ENCODE data around the gene C5orf52. TPM values are rescaled to one million over a fixed set of nuclear protein-coding genes. Genes with fewer than 3 reads are reported as not detected.
"Not testable (repeated sequence)": the region's sequence is repeated elsewhere in the genome, so short reads cannot be mapped to it uniquely, and the experiment has no call there.

C5orf52 gene
- total and polyA plus RNA-seq, 2 donors (not counting 1 experiment from before 2014, with no cell fraction given), result not detected

DNA sequence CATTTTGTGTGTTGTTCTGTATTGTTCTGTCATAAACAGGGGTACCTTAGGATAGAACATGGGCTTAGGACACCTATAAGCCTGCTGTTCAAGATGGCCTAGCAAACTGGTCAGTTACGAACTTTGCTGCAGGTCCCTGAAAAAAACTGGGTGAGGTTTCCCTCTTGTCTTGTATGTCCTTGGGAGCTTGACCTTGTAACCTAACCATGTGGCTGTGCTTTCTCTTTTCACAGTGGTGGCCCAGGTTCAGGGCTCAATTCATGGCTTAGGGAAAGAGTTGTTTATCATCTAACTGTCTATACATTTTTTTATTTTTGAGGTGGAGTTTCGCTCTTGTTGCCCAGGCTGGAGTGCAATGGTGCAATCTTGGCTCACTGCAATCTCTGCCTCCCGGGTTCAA is 24.8 kb downstream of the C5orf52 start:
- H4K20me1 ChIP-seq (ENCODE audit: control insufficient read depth, extremely low read depth, insufficient read depth, low read length); H3K9me3 ChIP-seq (ENCODE audit: control insufficient read depth, insufficient read depth, low read depth, low read length); H3K79me2 ChIP-seq (ENCODE audit: control insufficient read depth, insufficient read depth, low read length); H3K27me3 ChIP-seq (ENCODE audit: control insufficient read depth, insufficient read depth, low read length); H3K4me2 ChIP-seq (ENCODE audit: extremely low read depth, insufficient read depth, low read length); H3K4me1 ChIP-seq (ENCODE audit: control insufficient read depth, extremely low read depth, insufficient read depth, low read length); H3K27ac ChIP-seq (ENCODE audit: insufficient read depth, low read length); H3K4me3 ChIP-seq (replicated peaks in 1 of 4; ENCODE audit: control extremely low read depth in 1 of 4, insufficient read depth in 1 of 4, low read depth in 3 of 4, low read length in 4 of 4); H2AFZ ChIP-seq (ENCODE audit: low read length); DNase-seq (ENCODE audit: low read depth in 2 of 2); H3K9ac ChIP-seq (ENCODE audit: insufficient read depth, low read length); H3K36me3 ChIP-seq (ENCODE audit: control insufficient read depth, insufficient read depth, low read length): not testable (repeated sequence)

GRCh38 chr5:157698674-157699073 is 27.3 kb downstream of the C5orf52 start:
- H3K9ac ChIP-seq (ENCODE audit: insufficient read depth, low read length); H3K9me3 ChIP-seq (ENCODE audit: control insufficient read depth, insufficient read depth, low read depth, low read length); H4K20me1 ChIP-seq (ENCODE audit: control insufficient read depth, extremely low read depth, insufficient read depth, low read length); DNase-seq (ENCODE audit: low read depth in 2 of 2); H3K27ac ChIP-seq (ENCODE audit: insufficient read depth, low read length); H3K79me2 ChIP-seq (ENCODE audit: control insufficient read depth, insufficient read depth, low read length); H3K27me3 ChIP-seq (ENCODE audit: control insufficient read depth, insufficient read depth, low read length); H2AFZ ChIP-seq (ENCODE audit: low read length); H3K4me1 ChIP-seq (ENCODE audit: control insufficient read depth, extremely low read depth, insufficient read depth, low read length); H3K4me2 ChIP-seq (ENCODE audit: extremely low read depth, insufficient read depth, low read length); H3K36me3 ChIP-seq (ENCODE audit: control insufficient read depth, insufficient read depth, low read length); H3K4me3 ChIP-seq (replicated peaks in 1 of 4; ENCODE audit: control extremely low read depth in 1 of 4, insufficient read depth in 1 of 4, low read depth in 3 of 4, low read length in 4 of 4): not testable (repeated sequence)

DNA sequence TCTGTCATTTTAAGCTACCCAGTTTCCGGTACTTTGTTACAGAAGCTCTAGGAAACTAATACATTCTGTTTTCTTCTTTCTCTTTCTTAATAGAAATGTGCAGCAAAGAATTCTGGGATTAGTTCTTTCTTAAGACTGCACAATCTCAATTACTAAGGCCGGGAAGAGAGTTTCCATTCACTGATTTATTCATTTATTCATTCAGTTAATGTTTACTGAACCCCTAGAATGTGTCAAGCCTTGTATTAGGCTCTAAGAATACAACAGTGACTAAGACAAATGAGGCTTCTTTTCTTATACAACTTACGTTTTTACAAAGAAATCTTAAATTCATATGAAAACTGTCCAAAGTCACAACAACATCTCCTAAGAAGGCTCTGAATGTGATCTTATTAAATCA is 32.4 kb downstream of the C5orf52 start:
- Histone ChIP-seq H3K4me1 (ENCODE audit: control insufficient read depth, extremely low read depth, insufficient read depth, low read length) (no peaks in the 10 kb centered on the region), H4K20me1 (ENCODE audit: control insufficient read depth, extremely low read depth, insufficient read depth, low read length) (no peaks in the 10 kb centered on the region), H3K27ac (ENCODE audit: insufficient read depth, low read length) (no peak overlapping the region), H3K9ac (ENCODE audit: insufficient read depth, low read length) (no peak overlapping the region), H2AFZ (ENCODE audit: low read length) (no peak overlapping the region), H3K79me2 (ENCODE audit: control insufficient read depth, insufficient read depth, low read length) (no peaks in the 10 kb centered on the region), H3K4me3 (replicated peaks in 1 of 4; ENCODE audit: control extremely low read depth in 1 of 4, insufficient read depth in 1 of 4, low read depth in 3 of 4, low read length in 4 of 4) (no peak overlapping the region), H3K4me2 (ENCODE audit: extremely low read depth, insufficient read depth, low read length) (no peak overlapping the region), H3K36me3 (ENCODE audit: control insufficient read depth, insufficient read depth, low read length) (no peaks in the 10 kb centered on the region), H3K9me3 (ENCODE audit: control insufficient read depth, insufficient read depth, low read depth, low read length) (no peaks in the 10 kb centered on the region), H3K27me3 (ENCODE audit: control insufficient read depth, insufficient read depth, low read length) (no peaks in the 10 kb centered on the region)
- no peak for TF ChIP-seq EZH2 (IDR thresholded peaks at IDR 0.05; ENCODE audit: low read length, missing control alignments)
- TF ChIP-seq, protein P1, sequence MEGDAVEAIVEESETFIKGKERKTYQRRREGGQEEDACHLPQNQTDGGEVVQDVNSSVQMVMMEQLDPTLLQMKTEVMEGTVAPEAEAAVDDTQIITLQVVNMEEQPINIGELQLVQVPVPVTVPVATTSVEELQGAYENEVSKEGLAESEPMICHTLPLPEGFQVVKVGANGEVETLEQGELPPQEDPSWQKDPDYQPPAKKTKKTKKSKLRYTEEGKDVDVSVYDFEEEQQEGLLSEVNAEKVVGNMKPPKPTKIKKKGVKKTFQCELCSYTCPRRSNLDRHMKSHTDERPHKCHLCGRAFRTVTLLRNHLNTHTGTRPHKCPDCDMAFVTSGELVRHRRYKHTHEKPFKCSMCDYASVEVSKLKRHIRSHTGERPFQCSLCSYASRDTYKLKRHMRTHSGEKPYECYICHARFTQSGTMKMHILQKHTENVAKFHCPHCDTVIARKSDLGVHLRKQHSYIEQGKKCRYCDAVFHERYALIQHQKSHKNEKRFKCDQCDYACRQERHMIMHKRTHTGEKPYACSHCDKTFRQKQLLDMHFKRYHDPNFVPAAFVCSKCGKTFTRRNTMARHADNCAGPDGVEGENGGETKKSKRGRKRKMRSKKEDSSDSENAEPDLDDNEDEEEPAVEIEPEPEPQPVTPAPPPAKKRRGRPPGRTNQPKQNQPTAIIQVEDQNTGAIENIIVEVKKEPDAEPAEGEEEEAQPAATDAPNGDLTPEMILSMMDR (conservative IDR thresholded peaks at IDR 0.05 in 1 of 2, IDR thresholded peaks at IDR 0.05 in 1 of 2; ENCODE audit: low read depth in 1 of 2, low read length in 2 of 2), result no peak
- no peak for DNase-seq (ENCODE audit: low read depth in 2 of 2)

GRCh38 chr5:157708866-157709265 is 37.5 kb downstream of the C5orf52 start:
- H3K27ac ChIP-seq (ENCODE audit: insufficient read depth, low read length), result no peak overlapping the region
- no peaks in the 10 kb centered on the region for H3K9me3 ChIP-seq (ENCODE audit: control insufficient read depth, insufficient read depth, low read depth, low read length)
- H3K27me3 ChIP-seq (ENCODE audit: control insufficient read depth, insufficient read depth, low read length), result no peaks in the 10 kb centered on the region
- H4K20me1 ChIP-seq (ENCODE audit: control insufficient read depth, extremely low read depth, insufficient read depth, low read length), result no peaks in the 10 kb centered on the region
- no peak for TF ChIP-seq EZH2 (IDR thresholded peaks at IDR 0.05; ENCODE audit: low read length, missing control alignments)
- TF ChIP-seq, protein P1 (conservative IDR thresholded peaks at IDR 0.05 in 1 of 2, IDR thresholded peaks at IDR 0.05 in 1 of 2; ENCODE audit: low read depth in 1 of 2, low read length in 2 of 2), result no peak
- no peak overlapping the region for H2AFZ ChIP-seq (ENCODE audit: low read length)
- peak in 1 of 2 donors; percentile 60 for DNase-seq (ENCODE audit: low read depth in 2 of 2)
- H3K4me2 ChIP-seq (ENCODE audit: extremely low read depth, insufficient read depth, low read length), result no peak overlapping the region
- no peak overlapping the region for H3K9ac ChIP-seq (ENCODE audit: insufficient read depth, low read length)
- peaks cover 4% of the 10 kb centered on the region for H3K4me1 ChIP-seq (ENCODE audit: control insufficient read depth, extremely low read depth, insufficient read depth, low read length)
- no peaks in the 10 kb centered on the region for H3K36me3 ChIP-seq (ENCODE audit: control insufficient read depth, insufficient read depth, low read length)
- no peaks in the 10 kb centered on the region for H3K79me2 ChIP-seq (ENCODE audit: control insufficient read depth, insufficient read depth, low read length)
- H3K4me3 ChIP-seq (replicated peaks in 1 of 4; ENCODE audit: control extremely low read depth in 1 of 4, insufficient read depth in 1 of 4, low read depth in 3 of 4, low read length in 4 of 4), result no peak overlapping the region
